K562 (cell line): ENCODE measurements around the gene KCNJ13. TPM values are rescaled to one million over a fixed set of nuclear protein-coding genes. Genes with fewer than 3 reads are reported as not detected.

ENCODE experiments used
- ATAC-seq: fragments of 200-7000 bp; cut with Tn5 transposase; 3 replicates; pipeline ENCODE4 v1.9.1; 2020; ENCODE audit warnings: moderate library complexity
- BruUV-seq: library from RNA; stranded (reverse); fragments of 400-500 nt; replicated peaks from 2 replicates; lab custom pipeline; 2021; lab: Mats Ljungman, UMichigan
- CTCF ChIA-PET: fragments of 300-600 bp; formaldehyde crosslinking; extraction: SDS; loops from one replicate; lab custom pipeline; 2021; ENCODE audit warnings: low intra/inter-chr PET ratio; lab: Yijun Ruan, JAX
- POLR2A ChIA-PET: fragments of 300-600, 350-650 bp; sonication (Branson Sonifier 250); formaldehyde crosslinking; extraction: SDS; loops from one replicate; lab custom pipeline; 2021; ENCODE audit warnings: antibody characterized with exemption, inconsistent platforms; lab: Yijun Ruan, JAX
- DNase-seq, 4 experiments: peaks; one replicate each; pipeline versions ENCODE4 v3.0.0 to v3.0.0-alpha.2; 2011 to 2018; ENCODE audit warnings: low spot score in 3 of 4, mixed read lengths in 3 of 4; ENCODE audit errors: extremely low read depth in 1 of 4
- FAIRE-seq: peaks from 2 replicates; lab custom pipeline; 2011; peaks lifted over from hg19 to GRCh38; lab: Jason Lieb, UNC
- H2AFZ ChIP-seq: 2 replicates; pipeline ENCODE4 v1.6.0; 2011; ENCODE audit warnings: low read depth, low read length, control low read depth, inconsistent platforms
- H3K27ac ChIP-seq: fragments of 200-600 bp; 3 replicates; pipeline ENCODE4 v1.8.0; 2011; ENCODE audit warnings: low read depth, mild to moderate bottlenecking, control low read depth, inconsistent platforms, low read length, moderate library complexity, mixed read lengths; ENCODE audit errors: extremely low read depth
- H3K27me3 ChIP-seq, 2 experiments: fragments of 300-600 bp in 1 of 2; 2 replicates in 1 of 2; 3 replicates in 1 of 2; pipeline versions ENCODE4 v1.6.0 to v1.8.0; 2011; ENCODE audit warnings: inconsistent platforms in 2 of 2, low read length in 2 of 2, mild to moderate bottlenecking in 1 of 2, mixed read lengths in 1 of 2, moderate library complexity in 1 of 2; ENCODE audit not compliant: control insufficient read depth in 2 of 2, insufficient read depth in 2 of 2
- H3K36me3 ChIP-seq: fragments of 300-600 bp; 3 replicates; pipeline ENCODE4 v1.8.0; 2011; ENCODE audit warnings: mild to moderate bottlenecking, low read length, inconsistent platforms; ENCODE audit not compliant: control insufficient read depth, insufficient read depth
- H3K4me1 ChIP-seq, 2 experiments: fragments of 200-600 bp in 1 of 2; replicated peaks in 1 of 2; 2 replicates in 1 of 2; 3 replicates in 1 of 2; pipeline versions ENCODE4 v1.5.1 to v1.8.0; 2011; ENCODE audit warnings: inconsistent platforms in 2 of 2, low read length in 2 of 2, mild to moderate bottlenecking in 1 of 2, mixed read lengths in 1 of 2, moderate library complexity in 1 of 2; ENCODE audit not compliant: control insufficient read depth in 2 of 2, insufficient read depth in 2 of 2
- H3K4me2 ChIP-seq: 2 replicates; pipeline ENCODE4 v1.6.1; 2011; ENCODE audit warnings: low read length, control low read depth, inconsistent platforms, mixed read lengths; ENCODE audit not compliant: insufficient read depth
- H3K4me3 ChIP-seq: fragments of 200-600 bp; sonication (generic), shearing (Covaris generic); 2 replicates; pipeline ENCODE4 v1.5.1; 2016; ENCODE audit warnings: control low read depth, inconsistent platforms
- H3K79me2 ChIP-seq: fragments of 200-600 bp; 3 replicates; pipeline ENCODE4 v1.8.0; 2011; ENCODE audit warnings: low read length, inconsistent platforms; ENCODE audit not compliant: control insufficient read depth, insufficient read depth
- H3K9ac ChIP-seq, 2 experiments: 2 replicates each; pipeline versions ENCODE4 v1.6.0 to v1.6.1; 2011; ENCODE audit warnings: low read depth in 2 of 2, low read length in 2 of 2, control low read depth in 1 of 2, inconsistent platforms in 1 of 2, mild to moderate bottlenecking in 1 of 2, mixed read lengths in 1 of 2; ENCODE audit not compliant: insufficient read depth in 1 of 2
- H3K9me1 ChIP-seq: one replicate; pipeline ENCODE4 v1.6.0; 2011; ENCODE audit warnings: inconsistent platforms, mild to moderate bottlenecking, low read length, moderate library complexity; ENCODE audit not compliant: control insufficient read depth, insufficient read depth
- H3K9me3 ChIP-seq: replicated peaks from 2 replicates; pipeline ENCODE4 v1.5.1; 2011; ENCODE audit warnings: low read depth, low read length, inconsistent platforms; ENCODE audit not compliant: control insufficient read depth, insufficient read depth
- H4K20me1 ChIP-seq: replicated peaks from 2 replicates; pipeline ENCODE4 v1.6.1; 2011; ENCODE audit warnings: low read length, inconsistent platforms, mixed read lengths; ENCODE audit not compliant: control insufficient read depth, insufficient read depth
- ATF4 ChIP-seq: fragments of 450-650 bp; formaldehyde crosslinking; IDR thresholded peaks from 2 replicates; pipeline ENCODE4 v1.4.0; 2022; ENCODE audit warnings: mild to moderate bottlenecking, moderate library complexity
- HINFP ChIP-seq: fragments of 450-650 bp; conservative IDR thresholded peaks from 2 replicates; pipeline ENCODE4 v1.6.1; 2016; ENCODE audit warnings: missing genetic modification characterization, low read depth, mild to moderate bottlenecking, control low read depth, missing compliant biosample characterization
- HOMEZ ChIP-seq: fragments of 250-450 bp; sonication (Bioruptor Pico); IDR thresholded peaks from 2 replicates; pipeline ENCODE4 v1.4.0; 2020; ENCODE audit warnings: mild to moderate bottlenecking, moderate library complexity
- L3MBTL2 ChIP-seq: fragments of 450-650 bp; IDR thresholded peaks from 2 replicates; pipeline ENCODE4 v1.6.1; 2016; ENCODE audit warnings: mild to moderate bottlenecking, moderate library complexity
- LEF1 ChIP-seq: fragments of 450-650 bp; IDR thresholded peaks from 2 replicates; pipeline ENCODE4 v1.6.1; 2016; ENCODE audit warnings: mild to moderate bottlenecking
- MCM2 ChIP-seq: fragments of 450-650 bp; IDR thresholded peaks from 2 replicates; pipeline ENCODE4 v1.6.1; 2017; ENCODE audit warnings: low read depth, mild to moderate bottlenecking
- MED1 ChIP-seq: sonication (generic); formaldehyde crosslinking; IDR thresholded peaks from 2 replicates; pipeline ENCODE4 v1.8.1; 2023; ENCODE audit warnings: missing genetic modification reagents, borderline replicate concordance
- MNT ChIP-seq, 2 experiments: fragments of 450-650 bp; conservative IDR thresholded peaks; 2 replicates each; pipeline ENCODE4 v1.6.1; 2017; ENCODE audit warnings: mild to moderate bottlenecking in 2 of 2, moderate library complexity in 2 of 2
- NFYB ChIP-seq: IDR thresholded peaks from 2 replicates; pipeline ENCODE4 v1.6.1; 2011; ENCODE audit warnings: mild to moderate bottlenecking, moderate library complexity; ENCODE audit not compliant: insufficient read length; ENCODE audit errors: extremely low read depth
- RCOR1 ChIP-seq, 2 experiments: IDR thresholded peaks; 2 replicates each; pipeline ENCODE4 v1.6.1; 2012; ENCODE audit warnings: low read depth in 2 of 2, low read length in 2 of 2, borderline replicate concordance in 1 of 2, improper control_type of control experiment in 1 of 2
- TRIM28 ChIP-seq: fragments of 450-650 bp; IDR thresholded peaks from 2 replicates; pipeline ENCODE4 v1.6.1; 2017
- ZNF3 ChIP-seq: fragments of 250-450 bp; sonication (Bioruptor Pico); IDR thresholded peaks from 2 replicates; pipeline ENCODE4 v1.5.0; 2021; ENCODE audit warnings: mild to moderate bottlenecking, moderate library complexity
- WGBS: fragments of 100-300 bp; shearing (Covaris generic); methylation state at CpG from one replicate; pipeline ENCODE4 v1.1.6; 2016; ENCODE audit warnings: low coverage, mixed read lengths; ENCODE audit not compliant: insufficient coverage; ENCODE audit errors: missing lambda C conversion rate; 5-methylcytosine and 5-hydroxymethylcytosine counted together
- in situ Hi-C: fragments of 300-500 bp; cut with MboI; formaldehyde crosslinking; loops from 4 replicates; pipeline ENCODE4 v1.15.0; 2018; ENCODE audit warnings: inconsistent platforms, mixed read lengths
- intact Hi-C: fragments of 100-400 bp; cut with micrococcal nuclease; formaldehyde crosslinking; loops from 2 replicates; pipeline ENCODE4 v1.14.2; 2022
- polyA plus RNA-seq, 8 experiments: library from polyadenylated mRNA; depleted of rRNA in 4 of 8; stranded (reverse) in 5 of 8; unstranded in 3 of 8; fragments of >200 nt; fragmentation: Nextera tagmentation in 2 of 8; fragmentation: Illumina TruSeq in 1 of 8; extraction: Ambion mirVana in 2 of 8; extraction: Trizol in 1 of 8; gene quantifications; 2 replicates each; pipeline versions ENCODE4 v1.2.1 to v1.2.3, GENCODE V29; 2011 to 2014; ENCODE audit warnings: inconsistent platforms in 1 of 8, missing spikeins in 1 of 8
- total RNA-seq, 7 experiments: library from RNA; depleted of rRNA in 6 of 7; stranded (reverse); fragments of >200 nt in 6 of 7; fragmentation: Illumina TruSeq in 2 of 7; extraction: Trizol in 2 of 7; gene quantifications; 2 replicates each; pipeline versions ENCODE4 v1.2.1 to v1.2.3, GENCODE V29; 2011 to 2021; ENCODE audit warnings: low replicate concordance in 1 of 7

Gene KCNJ13
- total and polyA plus RNA-seq, 9 of the 15 experiments (the other 6 are each of a cell fraction or from before 2014, with no cell fraction given), result 0.45 TPM; not detected in 8

GRCh38 chr2:232800166-232800565 is 23.8 kb upstream of the KCNJ13 start:
- Histone ChIP-seq H2AFZ (no peak overlapping the region), H3K9ac (no peak overlapping the region), H3K4me1 (no peaks in the 10 kb centered on the region), H3K27me3 (no peaks in the 10 kb centered on the region), H3K4me2 (no peak overlapping the region), H3K9me3 (peaks cover 3% of the 10 kb centered on the region; the same call in 1 of the 2 replicates), H3K79me2 (no peaks in the 10 kb centered on the region), H3K36me3 (peaks cover 45% of the 10 kb centered on the region), H4K20me1 (no peaks in the 10 kb centered on the region), H3K4me3 (no peak overlapping the region), H3K27ac (no peak overlapping the region), H3K9me1 (no peaks in the 10 kb centered on the region)
- DNase-seq (no peak), FAIRE-seq (no peak)
- in situ Hi-C loops (no loop called here), intact Hi-C loops (no loop called here)
- CTCF ChIA-PET, result no interaction called here
- 94% methylated on average over 2 of the region's 2 CpGs for WGBS
- BruUV-seq, result no TSS peak
- TF ChIP-seq LEF1, result no peak
- TF ChIP-seq NFYB, result no peak
- no peak for TF ChIP-seq MED1 (CRISPR knock-in tag)
- TF ChIP-seq HOMEZ, result no peak
- TF ChIP-seq TRIM28, result no peak
- no peak for TF ChIP-seq MCM2
- TF ChIP-seq ZNF3 (CRISPR knock-in tag), result no peak
- TF ChIP-seq L3MBTL2, result no peak
- TF ChIP-seq RCOR1 (IDR thresholded peaks at IDR 0.05; ENCODE audit: borderline replicate concordance in 1 of 2, low read depth in 2 of 2, low read length in 2 of 2), result no peak
- TF ChIP-seq ATF4 (CRISPR knock-in tag), result no peak
- no peak for TF ChIP-seq HINFP (tag)
- no peak for TF ChIP-seq MNT (conservative IDR thresholded peaks at IDR 0.05)
- TF ChIP-seq, all 486 proteins: peak for 0
- POLR2A ChIA-PET, result no interaction called here
- no peak for ATAC-seq
